Right kidney (tissue), 1 donor: Measurements from ENCODE around the gene SYK.

Experiments used
- DNase-seq: peaks from one replicate; pipeline ENCODE4 v3.0.0-alpha.2; 2016

SYK gene

GRCh38 chr9:90946982-90947381, 145.4 kb downstream of the SYK start:
- DNase-seq = no peak
